Raji (cell line): Measurements from ENCODE around the gene SEPTIN12.
A peak's percentile ranks its signal among the peaks of the same experiment; 100 is the strongest.

Experiments used
- POLR2A ChIP-seq: IDR thresholded peaks from 2 replicates; pipeline ENCODE4 v1.6.1; 2011; ENCODE audit warnings: low read depth, low read length, control low read depth; ENCODE audit not compliant: insufficient read depth

The SEPTIN12 gene

DNA sequence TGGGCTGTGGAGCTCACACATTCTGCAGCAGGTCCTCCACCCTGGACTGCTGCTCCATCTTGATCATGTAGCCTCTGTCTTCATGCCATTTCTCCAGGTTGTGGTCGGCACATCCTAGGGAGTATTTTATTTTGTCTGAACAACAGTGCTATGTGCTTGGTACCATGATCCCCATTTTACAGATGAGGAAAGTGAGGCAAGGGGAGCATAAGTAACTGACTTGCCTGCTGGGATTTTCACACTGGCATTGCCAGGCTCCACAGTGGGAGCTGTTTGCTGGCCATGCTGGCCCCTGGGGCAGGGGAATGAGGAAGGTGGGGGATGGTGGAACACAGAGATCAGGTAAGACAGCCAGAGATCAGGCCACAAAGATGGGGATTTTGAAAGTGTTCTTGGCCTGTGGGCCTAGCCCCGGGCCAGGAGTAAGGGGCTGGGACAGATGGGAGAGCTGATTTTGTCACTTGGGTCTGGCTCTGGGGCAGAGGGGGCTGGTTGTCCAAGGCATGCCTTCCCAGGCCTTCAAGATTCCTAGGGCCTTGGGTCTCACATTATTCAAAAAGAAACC is 11.9 kb downstream of the SEPTIN12 start:
- no peak for TF ChIP-seq POLR2A

DNA sequence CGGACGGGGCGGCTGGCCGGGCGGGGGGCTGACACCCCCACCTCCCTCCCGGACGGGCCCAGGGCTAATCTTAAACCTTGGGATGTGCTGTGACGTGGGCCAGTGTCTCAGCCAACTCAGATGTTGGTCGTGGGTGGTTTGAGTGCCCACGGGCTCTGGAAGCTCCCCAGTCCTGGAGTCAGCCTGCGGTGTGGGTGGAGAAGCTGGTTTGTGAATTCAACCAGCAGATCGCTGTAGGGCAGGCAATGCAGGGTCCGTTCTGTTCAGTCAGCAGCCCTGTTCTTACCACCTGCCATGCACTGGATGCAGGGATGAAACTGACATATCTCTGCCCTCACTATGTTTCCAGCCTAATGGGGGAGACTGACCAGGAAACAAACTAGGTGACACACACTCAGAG is 13.1 kb downstream of the SEPTIN12 start:
- TF ChIP-seq POLR2A, result no peak

DNA sequence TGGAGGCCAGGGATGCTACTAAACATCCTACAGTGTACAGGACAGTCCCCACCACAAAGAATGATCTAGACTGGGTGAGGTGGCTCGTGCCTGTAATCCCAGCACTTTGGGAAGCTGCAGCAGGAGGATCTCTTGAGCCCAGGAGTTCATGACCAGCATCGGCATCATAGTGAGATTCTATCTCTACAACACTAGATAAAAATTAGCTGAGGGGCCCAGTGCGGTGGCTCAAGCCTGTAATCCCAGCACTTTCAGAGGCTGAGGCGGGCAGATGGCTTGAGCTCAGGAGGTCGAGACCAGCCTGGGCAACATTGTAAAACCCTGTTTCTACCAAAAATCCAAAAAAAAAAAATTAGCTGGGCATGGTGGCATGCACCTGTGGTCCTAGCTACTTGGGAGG is 15.8 kb downstream of the SEPTIN12 start:
- no peak for TF ChIP-seq POLR2A

DNA sequence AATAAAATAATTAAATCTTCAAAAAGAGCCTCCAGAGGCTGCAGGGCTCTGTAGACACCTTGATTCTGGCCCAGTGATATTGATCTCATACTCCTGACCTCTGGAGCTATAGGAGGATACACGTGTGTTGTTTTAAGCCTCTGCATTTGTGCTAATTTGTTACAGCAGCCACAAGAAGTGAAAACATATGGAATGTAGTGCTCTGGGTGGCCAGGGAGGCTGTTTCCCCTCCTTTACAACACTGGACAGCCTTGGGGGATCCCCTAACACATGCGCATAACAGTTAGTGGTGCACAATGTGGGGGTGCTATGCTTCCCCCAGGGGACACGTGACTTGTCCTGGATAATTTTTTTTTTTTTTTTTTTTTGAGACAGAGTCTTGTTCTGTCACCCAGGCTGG is 16.5 kb downstream of the SEPTIN12 start:
- no peak for TF ChIP-seq POLR2A

DNA sequence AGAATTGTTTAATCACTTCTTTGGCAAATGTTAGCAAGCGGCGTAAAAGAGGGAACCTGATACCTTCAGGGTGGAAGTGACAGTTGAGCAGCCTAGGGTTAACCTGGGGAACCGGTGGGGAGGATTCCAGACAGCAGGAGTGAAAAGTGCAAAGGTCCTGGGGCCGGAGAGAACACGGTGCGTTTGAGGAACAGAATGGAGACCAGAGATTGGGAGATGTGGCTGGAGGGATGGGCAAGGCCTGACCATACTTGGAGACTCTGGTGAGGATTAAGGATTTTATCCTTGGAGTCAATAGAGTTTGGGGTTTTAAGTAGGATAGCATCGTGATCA is 18.9 kb downstream of the SEPTIN12 start:
- no peak for TF ChIP-seq POLR2A

DNA sequence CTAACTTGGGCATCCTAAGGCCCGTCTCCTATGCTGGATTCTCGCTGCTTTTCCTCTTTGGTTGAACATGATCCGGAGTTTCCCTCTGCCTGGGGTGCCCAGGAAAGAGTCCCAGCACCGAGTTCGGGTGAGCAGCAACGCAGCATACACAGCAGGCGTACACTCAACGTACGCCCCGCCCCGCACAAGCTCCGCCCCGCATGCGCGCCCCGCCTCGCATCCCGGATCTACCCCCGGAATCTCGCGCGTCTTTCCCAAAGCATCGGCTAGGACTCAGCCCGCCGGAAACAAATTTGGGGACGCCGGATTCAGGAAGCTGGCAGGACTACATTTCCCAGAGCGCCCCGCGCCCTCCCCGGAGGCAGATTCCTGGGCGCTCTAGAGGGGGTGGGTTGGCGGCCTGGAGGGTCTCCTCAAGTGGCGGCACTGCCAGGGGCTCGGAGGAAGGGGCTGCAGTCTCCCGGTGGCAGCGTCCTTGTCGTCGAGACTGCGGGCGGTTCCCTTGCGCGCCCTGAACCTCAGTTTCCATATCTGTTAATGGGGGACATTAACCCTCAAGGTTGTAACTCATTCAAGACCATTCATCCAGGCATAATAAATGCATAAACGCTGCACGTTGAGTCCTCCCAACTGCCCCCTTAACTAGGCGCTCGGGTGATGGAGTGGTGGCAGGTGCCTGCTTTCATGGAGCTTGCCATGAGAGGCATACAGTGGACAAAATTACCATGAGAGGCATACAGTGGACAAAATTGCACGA is 19.4 kb downstream of the SEPTIN12 start:
- peak; percentile 73 for TF ChIP-seq POLR2A

DNA sequence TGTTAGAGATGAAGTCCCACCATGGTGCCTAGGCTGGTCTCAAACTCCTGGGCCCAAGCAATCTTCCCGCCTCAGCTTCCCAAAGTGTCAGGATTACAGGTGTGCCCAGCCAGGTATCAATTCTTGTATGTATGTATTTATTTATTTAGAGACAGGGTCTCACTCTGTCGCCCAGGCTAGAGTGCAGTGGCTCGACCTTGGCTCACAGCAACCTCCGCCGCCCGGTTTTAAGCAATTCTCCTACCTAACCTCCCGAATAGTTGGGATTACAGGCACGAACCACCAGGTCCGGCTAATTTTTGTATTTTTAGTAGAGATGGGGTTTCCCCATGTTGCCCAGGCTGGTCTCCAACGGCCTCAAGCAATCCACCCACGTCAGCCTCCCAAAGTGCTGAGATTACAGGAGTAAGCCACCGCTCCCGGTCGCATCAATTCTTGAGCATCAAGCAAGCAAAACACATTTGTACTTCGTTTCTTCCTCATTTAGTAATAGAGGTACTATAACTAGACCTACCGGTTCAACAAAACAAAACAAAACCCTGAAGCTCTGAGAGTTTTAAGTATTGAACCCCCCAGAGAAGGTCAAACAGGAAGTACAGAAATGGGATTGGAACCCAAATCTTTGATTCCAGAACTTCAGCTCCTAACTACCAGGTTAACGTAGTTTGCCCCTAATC is 20.1 kb downstream of the SEPTIN12 start:
- no peak for TF ChIP-seq POLR2A

DNA sequence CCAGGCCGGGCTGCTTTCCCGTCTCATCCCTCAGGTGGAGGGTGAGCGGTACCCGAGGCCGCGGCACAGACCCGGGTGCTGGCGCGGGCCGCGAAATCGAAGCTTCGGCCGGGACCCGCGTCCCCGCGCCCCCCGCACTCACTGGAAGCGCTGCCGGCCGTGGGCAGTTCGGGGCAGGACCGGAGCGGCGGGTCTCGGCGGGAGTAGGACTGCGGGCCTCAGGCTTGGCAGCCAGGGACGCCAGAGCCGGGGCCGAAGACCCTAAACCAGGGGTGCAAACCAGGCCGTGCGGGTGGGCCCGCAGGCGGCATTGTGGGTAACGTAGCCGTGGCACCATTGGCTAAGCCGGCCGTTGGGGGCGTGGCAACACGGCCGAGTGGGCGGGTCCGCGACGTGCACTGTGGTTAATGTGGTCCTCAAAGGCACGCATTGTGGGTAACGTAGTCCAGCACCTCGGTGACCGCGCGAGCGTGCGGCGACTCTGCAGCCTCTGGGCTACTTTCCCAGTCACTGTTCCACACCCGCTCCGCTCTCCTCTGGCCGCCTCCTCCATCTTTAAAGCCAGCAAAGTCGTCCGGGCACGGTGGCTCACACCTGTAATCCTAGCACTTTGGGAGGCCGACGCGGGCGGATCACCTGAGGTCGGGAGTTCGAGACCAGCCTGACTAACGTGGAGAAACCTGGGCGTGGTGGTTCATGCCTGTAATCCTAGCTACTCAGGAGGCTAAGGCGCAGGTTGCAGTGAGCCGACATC is 21.1 kb downstream of the SEPTIN12 start, which contains the start of gene ZNF500:
Gene ZNF500 (minus strand): TSS at position 288 of the 754 bp plus-strand sequence. CDS start 1,184 bp downstream, outside the sequence.
- peak; percentile 84 for TF ChIP-seq POLR2A

DNA sequence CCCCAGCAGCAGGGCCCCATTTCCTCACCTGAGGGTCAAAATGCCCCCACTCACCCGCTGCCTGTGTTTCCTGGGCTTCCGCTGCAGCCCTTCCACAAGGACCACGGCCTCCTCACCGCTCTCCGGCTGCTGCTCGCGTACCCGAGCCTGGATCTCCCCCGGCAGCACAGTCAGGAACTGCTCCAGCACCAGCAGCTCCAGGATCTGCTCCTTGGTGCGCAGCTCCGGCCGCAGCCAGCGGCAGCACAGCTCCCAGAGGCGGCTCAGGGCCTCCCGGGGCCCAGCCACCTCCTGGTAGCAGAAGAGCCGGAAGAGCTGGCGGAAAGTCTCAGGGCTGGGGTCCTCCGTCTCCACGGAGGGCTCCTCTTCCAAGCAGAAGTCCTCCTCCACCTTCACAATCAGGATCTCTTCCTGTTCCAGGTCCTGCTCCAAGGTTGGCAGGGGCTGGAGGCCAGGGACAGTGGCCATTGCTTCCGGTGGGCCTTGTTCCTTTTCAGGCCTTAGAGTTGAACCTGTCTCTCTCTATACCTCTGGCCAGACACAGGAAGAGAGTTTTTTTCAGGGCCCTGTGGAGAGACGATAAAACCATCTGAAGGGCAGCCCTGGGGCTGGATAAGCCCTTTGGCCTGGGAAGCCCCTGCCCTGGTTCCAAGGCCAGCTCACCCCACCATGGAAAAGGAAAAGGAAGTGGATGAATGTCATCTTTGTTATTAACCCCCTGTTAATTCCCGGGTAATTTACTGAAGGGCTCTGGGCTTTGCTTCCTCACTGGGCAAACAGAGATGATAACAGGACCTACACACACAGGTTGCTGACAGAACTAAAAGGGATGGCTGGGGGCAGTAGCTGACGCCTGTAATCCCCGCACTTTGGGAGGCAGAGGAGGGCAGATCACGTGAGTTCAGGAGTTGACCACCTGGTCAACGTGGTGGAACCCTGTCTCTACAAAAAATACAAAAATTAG is 22.4 kb downstream of the SEPTIN12 start:
- TF ChIP-seq POLR2A, result no peak

DNA sequence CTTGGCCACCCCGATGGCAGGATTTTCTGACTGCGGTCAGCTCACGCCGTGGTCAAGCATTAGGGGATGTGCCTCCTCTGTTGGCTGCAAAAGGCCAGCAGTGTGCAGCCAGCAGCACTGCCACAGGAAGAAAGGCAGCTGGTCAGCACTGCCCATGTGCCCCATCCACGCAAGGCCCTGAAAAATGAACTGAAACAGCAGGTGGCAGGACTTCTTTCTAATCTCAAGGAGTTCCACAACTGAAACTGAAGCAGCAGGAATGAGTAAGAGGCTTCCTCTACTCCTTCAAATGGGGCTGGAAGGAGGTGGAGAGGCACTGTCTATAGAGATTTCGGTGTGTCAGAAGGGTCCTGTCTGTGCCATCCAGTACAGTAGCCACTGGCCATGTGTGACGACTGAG is 24.4 kb downstream of the SEPTIN12 start:
- TF ChIP-seq POLR2A, result no peak

DNA sequence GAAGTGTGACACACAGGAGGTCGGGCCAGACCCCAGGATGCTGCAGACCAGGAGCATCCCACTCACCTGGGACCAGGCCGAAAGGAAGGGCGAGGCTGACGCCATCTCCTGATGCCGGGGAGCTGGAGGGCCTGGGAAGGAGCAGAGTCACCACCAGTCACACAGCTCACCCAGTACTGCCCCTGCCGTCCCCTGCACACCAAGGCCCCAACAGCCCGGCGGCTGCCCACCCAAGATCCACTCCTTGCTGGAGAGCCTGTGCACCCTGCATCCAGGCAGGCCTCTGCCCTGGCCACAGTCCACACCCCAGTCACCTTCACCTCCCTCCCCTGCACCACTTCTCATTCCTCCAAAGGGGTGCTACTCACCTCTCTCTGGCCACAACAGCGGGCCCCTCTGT is 25.9 kb downstream of the SEPTIN12 start:
- no peak for TF ChIP-seq POLR2A

DNA sequence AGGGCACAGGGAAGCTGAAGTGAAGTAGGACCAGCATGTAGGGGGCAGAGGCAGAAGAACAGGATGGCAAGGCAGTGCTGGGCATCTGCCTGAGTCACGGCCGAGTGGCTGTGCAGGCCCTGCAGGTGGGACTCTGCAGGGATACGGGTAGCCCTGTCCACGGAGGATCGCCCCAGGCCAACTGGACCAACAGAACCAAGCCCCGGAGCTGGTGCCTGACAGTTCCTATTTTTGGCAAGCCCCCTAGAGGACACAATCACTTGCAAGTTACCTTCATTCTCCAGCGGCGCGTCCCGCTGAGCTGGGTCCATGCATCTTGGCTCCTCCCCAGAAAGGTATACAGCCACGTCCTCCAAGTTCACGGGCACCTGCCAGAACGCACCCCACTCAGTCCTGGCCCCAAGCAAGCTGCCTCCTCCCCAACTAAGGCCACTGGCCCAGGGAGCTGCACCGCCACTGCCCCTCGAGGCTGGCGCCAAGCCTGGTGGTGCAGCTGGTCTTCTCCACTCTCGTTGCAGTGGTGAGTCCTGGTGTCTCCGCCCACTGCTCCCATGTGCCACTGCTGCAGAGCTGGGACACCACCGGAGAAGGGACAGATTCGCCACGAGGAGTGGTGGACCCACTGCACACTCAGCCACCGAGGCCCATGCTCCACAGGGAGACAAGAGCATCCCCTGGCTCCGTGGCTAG is 27.8 kb downstream of the SEPTIN12 start:
- no peak for TF ChIP-seq POLR2A

DNA sequence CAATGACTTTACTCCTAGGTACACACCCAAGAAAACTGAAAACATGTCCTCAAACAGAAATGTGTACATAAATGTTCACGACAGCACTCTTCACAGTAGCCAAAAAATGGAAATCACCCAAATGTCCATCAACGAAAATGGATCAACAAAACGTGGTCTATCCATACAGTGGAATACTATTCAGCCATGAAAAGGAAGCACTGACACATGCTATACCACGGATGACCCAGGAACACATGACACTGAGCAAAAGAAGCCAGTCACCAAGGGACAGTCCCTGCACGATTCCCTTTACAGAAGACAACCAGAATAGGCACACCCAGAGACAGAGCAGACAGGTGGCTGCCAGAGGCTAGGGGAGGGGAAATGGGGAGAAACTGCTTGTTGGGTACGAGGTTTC is 32.5 kb downstream of the SEPTIN12 start:
- no peak for TF ChIP-seq POLR2A

DNA sequence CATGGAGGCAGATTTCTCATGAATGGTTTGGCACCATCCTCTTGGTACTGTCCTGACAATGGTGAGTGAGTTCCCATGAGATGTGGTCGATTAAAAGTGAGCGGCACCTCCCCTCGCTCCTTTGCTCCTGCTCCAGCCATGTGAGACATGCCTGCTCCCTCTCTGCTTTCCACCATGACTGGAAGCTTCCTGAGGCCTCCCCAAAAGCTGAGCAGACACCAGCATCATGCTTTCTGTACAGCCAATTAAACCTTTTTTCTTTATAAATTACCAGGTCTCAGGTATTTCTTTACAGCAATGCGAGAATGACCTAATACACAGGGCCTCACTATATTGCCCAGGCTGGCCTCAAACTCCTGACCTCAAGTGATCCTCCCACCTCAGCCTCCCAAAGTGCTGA is 33.3 kb downstream of the SEPTIN12 start:
- TF ChIP-seq POLR2A, result no peak
